CD4-positive, alpha-beta T cell treated with Interferon alpha-2 for 1 hour (primary cell): ENCODE data around the gene UQCC3.
"Not testable (repeated sequence)": the region's sequence is repeated elsewhere in the genome, so short reads cannot be mapped to it uniquely, and the experiment has no call there.

Experiments
- DNase-seq, 2 donors: peaks; one replicate each; pipeline ENCODE4 v3.0.0-alpha.2; 2020 to 2022

The UQCC3 gene

GRCh38 chr11:62665599-62666258 lies 5.7 kb upstream of the UQCC3 start:
- DNase-seq: peak; percentile 57 to 69

GRCh38 chr11:62666259-62666926 lies 5.1 kb upstream of the UQCC3 start:
- DNase-seq: no peak

GRCh38 chr11:62667460-62667859 lies 4.0 kb upstream of the UQCC3 start:
- DNase-seq: no peak

DNA sequence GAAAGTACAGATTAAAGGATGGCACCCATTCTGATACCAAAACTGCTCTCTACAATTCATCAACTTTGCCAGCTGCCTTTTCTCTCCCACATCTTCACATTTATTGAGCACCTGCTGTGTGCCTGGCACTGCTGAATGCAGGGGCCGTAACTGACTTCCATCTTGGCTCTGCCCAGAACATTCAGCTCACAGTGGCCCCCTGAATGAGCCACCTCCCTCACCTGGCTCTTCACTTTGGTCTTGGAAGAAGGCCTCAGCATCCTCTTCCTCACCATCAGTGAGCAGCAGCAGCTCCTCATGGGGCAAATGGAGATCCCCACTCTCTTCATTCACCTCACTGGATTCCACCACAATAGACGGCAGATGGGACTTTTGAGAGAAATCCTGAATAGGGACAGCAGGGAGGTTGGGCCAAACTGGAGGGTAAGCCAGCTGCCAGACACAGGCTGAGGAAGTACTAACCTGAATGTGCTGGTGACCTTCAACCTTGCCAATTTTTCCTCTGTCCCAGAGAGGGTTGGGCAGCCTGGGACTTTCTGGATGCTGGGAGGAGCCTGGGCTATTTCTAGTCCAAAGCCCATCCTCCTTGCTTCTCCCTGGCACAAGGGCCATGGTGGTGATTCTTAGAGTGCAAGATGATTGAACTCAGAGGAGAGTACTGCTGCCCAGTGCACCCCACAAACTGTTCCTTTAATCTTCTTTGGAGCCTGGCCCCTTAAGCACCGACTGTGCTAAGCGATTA lies 1.9 kb upstream of the UQCC3 start:
- DNase-seq: no peak

DNA sequence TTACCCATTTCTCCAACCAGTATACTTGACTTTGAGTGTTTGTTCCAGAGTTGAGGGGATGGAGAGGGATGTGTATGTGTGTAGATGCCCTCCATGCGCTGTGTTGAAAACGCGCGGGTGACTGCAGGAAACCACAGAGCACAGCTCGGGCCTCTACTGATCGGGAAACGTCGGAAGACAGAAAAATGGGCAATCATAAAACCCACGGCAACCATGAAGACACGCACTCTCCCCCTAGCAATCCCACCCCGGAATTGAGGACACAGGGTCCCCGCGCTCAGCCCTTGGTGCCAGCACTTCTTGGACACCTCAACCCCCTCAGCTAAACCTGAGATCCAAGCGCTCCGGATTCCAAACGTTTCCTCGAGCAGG lies 251 bp upstream of the UQCC3 start:
- peak in 1 of 2 donors; percentile 15 for DNase-seq

DNA sequence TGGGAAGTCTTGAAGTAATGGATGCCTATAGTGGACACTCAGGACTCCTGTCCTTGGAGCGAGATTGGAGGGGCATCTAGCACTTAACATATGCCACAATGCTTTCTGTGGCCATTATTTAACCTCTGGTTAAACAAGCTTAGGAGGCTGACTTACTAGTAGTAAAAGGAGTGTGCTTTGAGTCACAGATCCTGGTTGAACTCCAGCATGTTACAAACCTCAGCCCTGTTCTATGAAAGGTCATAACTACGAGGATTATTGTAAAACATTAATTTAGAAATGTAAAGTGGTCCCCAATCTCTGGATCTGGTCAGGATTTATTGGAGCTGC lies 1.7 kb downstream of the UQCC3 start:
- DNase-seq: no peak

GRCh38 chr11:62675415-62675814 lies 3.9 kb downstream of the UQCC3 start:
- DNase-seq: not testable (repeated sequence)

DNA sequence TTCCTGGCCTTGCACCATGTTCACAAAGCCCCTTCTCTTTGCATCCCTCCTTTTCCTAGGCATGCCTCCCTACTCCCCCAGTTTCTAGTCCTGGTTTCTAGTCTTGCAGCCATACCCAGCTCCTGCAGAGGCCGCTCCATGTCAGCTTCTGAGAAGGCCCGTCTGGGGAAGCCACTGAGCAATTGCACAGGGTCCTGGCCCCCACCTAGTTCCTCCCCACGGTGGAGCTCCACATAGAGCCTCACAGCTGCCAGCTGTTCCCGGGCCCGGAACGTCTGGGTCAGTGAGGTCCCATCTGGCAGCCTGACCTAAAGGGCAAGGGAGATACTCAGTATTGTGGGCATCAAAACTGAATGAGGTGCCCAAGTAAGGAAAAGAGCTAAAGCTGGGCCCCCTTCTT lies 5.2 kb downstream of the UQCC3 start:
- no peak for DNase-seq

DNA sequence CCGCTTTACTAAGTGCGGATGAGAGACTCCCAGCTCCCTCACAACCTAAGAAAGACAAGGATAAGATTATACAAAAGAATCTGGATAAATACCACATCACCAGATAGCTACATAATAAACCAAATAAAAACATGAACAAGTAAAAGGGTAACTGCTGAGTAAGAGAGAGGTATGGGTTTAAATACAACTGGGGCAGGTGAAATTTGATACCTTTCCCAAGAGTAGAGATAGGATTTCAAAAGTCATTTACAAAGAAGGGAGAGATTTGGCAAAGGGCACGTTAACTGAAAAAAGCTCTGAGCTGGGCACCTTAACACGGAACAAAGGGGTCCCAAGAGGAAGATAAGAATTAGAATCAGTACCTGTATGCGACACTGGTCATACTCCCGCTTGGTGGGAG lies 5.7 kb downstream of the UQCC3 start:
- DNase-seq: no peak

DNA sequence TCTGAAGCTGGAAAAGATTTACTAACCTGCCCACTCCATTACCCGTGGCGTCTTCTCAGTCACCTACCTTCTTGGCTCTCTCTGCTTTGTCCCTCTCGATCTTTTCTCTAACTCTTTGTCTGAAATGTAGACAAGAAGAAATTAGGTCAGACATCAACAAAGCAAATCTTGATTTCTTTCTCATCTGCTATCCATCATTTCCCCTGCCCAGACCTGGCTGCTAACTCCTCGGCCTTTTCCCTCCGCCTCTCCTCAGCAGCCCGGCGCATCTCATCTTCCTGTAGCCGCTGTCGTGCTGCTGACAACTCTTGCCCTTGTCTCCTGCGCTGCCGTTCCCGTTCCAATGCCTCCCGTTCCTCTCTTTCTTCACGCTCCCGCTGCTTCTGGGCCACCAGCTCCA lies 6.2 kb downstream of the UQCC3 start:
- DNase-seq: no peak

DNA sequence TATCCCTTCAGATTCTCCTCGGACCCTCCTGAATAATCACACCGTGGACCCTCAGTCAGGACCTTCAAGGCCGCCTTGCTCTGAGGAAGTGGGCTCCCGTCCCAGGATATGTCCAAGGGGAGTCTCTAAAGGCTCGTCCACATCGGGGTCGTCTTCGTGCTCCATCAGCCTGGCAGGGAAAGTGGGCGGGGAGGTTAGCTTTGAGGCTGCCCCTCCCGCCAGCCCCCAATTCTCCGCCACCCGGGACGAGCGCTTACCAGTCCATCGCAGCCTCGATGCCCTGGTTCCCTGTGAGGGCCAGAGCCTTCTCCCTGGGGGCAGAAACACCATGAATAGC lies 6.9 kb downstream of the UQCC3 start:
- no peak for DNase-seq

DNA sequence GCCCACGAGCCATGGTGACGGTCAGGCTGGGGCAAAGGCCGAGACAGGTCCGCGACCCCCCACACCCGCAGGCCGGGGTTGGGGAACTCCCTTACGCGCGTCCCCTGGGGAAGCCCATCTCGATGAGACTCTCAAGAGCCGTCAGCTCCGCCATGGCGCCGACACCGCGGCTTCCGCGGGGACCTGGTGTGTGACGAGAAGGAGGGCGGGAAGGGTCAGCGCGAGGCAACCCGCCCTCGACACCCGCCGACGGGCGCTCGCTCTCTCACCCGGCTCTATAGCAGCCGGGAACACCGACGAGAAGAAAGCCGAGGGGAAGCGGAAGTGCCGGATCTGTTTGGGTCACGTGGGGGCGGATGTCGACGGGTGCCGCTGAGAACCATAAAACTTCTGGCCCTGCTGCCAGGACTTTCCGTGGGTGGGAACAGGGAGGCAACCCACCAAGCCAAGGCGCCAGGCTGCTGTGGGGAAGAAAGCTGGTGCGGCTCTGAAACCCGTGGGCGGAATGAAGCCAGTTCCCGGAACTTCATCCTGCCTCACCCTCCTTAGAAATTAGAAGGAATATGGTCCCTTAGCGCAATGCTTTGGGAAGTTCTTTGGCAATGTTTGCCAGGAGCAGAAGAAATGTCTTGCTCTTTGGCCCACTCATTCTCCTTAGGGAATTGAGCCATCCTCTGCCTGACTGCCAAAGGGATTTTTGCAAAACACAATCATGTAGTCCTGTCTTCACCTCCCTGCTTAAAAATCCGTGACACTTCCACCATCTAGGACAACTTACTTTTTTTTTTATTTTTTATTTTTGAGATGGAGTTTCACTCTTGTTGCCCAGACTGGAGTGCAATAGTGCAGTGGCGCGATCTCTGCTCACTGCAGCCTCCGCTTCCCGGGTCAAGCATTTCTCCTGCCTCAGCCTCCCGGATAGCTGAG lies 7.6 kb downstream of the UQCC3 start, which contains the start of gene UBXN1:
UBXN1 (minus strand) TSS at position 304 of the 927 bp plus-strand sequence; CDS start at position 154, 150 bp downstream.
- peak; percentile 84 to 89 for DNase-seq

DNA sequence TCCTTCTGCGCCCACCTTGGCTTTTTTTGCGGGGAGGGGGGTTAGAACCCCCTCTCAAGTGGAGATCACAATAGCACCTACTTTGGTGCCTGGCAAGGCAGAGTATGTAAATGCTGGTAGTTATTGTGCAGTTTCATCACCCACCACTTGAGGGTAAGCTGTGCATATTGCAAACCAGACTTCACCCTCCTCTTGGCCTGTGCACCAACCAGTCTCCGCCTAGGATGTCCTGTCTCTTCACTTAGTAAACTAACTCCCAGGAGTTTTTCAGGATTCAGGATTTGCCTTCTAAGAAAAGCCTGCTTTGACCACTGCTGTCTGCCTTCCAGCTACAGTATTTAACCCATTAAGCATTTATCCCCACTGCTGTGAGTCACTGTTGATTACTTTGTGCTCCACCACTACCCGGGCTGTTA lies 9.4 kb downstream of the UQCC3 start:
- peak; percentile 40 to 63 for DNase-seq

DNA sequence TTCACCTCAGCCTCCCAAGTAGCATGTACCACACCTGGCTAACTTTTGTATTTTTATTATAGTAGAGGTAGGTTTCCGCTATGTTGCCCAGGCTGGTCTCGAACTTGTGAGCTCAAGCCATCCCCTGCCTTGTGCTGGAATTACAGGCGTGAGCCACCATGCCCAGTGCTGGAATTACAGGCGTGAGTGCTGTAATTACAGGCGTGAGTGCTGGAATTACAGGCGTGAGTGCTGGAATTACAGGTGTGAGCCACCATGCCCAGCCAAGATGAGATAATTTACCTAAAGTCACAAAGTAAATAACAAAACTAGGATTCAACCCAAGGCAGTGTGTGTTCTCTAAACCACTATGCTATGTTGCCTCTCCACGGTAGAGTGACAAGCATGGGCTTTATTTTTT lies 11.0 kb downstream of the UQCC3 start:
- no peak for DNase-seq

GRCh38 chr11:62687508-62688396 lies 16.3 kb downstream of the UQCC3 start:
- no peak for DNase-seq

GRCh38 chr11:62688491-62688890 lies 17.0 kb downstream of the UQCC3 start:
- DNase-seq: no peak

GRCh38 chr11:62689421-62690183 lies 18.1 kb downstream of the UQCC3 start, which contains the start of gene LRRN4CL:
Gene LRRN4CL (minus strand): TSS chr11:62689530. CDS start chr11:62688508, 1,022 bp downstream.
- DNase-seq: no peak

- not testable (repeated sequence) for DNase-seq
Observed at GRCh38 chr11:62693624-62694023, 22.2 kb downstream of the UQCC3 start.

GRCh38 chr11:62694455-62695167 lies 23.1 kb downstream of the UQCC3 start:
- DNase-seq: peak; percentile 80 to 84

DNA sequence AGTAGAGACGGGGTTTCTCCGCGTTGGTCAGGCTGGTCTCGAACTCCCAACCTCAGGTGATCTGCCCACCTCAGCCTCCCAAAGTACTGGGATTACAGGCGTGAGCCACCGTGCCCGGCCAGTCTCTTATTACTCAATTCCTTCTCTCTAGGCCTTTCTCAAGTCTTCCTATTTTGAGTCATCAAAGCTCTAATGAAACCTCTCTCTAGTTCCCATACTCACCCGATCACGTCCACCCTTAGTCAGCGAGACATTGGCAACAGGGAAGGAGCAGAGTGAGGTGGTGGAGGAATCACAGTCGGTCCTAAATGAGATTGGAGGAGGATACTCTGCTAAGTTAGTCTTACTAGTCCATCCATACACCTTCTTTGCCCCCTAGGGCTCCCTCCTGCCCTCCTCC lies 30.8 kb downstream of the UQCC3 start:
- peak in 1 of 2 donors; percentile 7 for DNase-seq
